HG03469 (cell line): ENCODE data around the gene KCTD2.

Experiments used
- ATAC-seq: cut with Tn5 transposase; IDR thresholded peaks from one replicate; pipeline ENCODE4 v1.9.1; 2021; ENCODE audit warnings: mild to moderate bottlenecking, moderate library complexity, moderate number of reproducible peaks; ENCODE audit not compliant: unreplicated experiment

KCTD2 gene

GRCh38 chr17:75094871-75095399, 47.9 kb downstream of the KCTD2 start:
- ATAC-seq: no peak

DNA sequence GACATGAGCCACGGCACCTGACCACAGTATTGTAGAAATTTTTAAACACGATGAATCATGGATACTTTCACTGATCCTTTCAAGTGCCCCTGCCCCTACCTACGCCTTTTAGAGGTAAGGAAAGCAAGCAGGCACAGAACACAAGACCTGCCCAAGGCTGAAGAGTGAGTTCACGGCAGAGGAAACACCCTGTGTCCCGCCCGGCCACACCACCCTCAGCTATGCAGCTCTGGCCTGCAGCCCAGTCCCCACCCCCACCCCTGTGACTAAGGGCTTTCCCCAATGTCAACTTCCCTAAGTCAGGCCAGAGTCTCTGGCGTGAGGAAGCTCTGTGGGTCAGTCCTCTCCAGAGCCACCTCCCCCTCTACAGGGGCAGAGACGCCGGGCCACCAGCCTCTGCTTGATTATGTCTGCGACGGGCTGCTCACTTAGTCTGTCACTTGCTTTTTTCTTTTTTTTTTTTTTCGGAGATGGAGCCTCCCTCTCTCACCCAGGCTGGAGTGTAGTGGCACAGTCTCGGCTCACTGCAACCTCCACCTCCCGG, 49.1 kb downstream of the KCTD2 start:
- ATAC-seq: no peak

GRCh38 chr17:75097865-75098264, 50.8 kb downstream of the KCTD2 start:
- ATAC-seq: no peak

DNA sequence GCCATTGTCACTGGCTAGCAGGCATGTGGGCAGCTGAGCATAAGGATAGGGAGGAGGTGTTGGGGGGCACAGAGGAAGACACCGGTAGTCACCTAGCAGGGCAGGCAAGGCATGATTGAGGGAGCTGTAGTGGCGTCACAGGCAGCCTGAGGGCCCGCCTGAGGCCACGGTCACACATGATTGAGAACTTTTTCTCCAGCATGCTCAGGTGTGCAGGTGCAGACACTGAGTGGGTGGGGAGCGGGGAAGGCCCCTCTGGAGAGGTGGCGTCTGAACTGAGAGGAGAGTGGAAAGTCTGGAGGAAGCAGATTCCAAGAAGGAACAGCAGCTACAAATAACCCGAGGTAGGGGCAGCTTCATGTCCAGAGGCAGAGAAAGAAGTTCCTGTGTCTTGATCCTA, 51.8 kb downstream of the KCTD2 start:
- no peak for ATAC-seq

DNA sequence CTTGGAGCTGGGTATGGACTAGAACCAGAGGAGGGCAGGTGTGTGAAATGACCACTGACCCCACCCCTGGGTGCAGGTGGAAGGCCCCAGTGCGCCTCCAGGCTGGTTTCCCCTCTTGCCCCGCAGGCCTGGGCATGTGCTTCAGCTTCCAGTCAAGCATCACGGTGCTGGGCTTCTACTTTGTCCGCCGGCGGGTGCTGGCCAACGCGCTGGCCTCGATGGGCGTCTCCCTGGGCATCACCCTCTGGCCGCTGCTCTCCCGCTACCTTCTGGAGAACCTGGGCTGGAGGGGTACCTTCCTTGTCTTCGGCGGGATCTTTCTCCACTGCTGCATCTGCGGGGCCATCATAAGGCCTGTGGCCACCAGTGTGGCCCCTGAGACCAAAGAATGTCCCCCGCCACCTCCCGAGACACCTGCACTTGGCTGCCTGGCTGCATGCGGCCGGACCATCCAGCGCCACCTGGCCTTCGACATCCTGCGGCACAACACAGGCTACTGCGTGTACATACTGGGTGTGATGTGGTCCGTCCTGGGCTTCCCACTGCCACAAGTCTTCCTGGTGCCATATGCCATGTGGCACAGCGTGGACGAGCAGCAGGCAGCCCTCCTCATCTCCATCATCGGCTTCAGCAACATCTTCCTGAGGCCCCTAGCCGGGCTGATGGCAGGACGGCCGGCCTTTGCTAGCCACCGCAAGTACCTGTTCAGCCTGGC, 53.0 kb downstream of the KCTD2 start:
- no peak for ATAC-seq

DNA sequence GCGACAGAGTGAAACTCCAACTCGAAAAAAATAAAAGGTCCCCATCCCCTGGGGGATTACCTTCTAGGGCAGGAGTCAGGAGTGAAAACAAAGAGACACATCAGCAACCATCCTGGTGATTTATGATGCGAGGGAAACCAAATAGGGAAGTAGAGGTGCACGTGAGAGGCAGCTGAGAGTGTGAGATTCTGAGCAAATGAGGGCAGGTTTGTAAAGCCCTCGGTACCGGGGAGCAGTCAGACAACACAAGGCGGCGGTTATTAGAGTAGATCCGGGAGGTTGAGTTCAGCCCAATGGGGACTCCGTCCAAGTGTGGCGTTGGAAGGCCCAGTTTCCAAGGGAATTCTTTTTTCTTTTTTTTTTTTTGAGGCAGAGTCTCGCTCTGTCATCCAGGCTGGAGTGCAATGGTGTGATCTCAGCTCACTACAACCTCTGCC, 55.4 kb downstream of the KCTD2 start:
- no peak for ATAC-seq

DNA sequence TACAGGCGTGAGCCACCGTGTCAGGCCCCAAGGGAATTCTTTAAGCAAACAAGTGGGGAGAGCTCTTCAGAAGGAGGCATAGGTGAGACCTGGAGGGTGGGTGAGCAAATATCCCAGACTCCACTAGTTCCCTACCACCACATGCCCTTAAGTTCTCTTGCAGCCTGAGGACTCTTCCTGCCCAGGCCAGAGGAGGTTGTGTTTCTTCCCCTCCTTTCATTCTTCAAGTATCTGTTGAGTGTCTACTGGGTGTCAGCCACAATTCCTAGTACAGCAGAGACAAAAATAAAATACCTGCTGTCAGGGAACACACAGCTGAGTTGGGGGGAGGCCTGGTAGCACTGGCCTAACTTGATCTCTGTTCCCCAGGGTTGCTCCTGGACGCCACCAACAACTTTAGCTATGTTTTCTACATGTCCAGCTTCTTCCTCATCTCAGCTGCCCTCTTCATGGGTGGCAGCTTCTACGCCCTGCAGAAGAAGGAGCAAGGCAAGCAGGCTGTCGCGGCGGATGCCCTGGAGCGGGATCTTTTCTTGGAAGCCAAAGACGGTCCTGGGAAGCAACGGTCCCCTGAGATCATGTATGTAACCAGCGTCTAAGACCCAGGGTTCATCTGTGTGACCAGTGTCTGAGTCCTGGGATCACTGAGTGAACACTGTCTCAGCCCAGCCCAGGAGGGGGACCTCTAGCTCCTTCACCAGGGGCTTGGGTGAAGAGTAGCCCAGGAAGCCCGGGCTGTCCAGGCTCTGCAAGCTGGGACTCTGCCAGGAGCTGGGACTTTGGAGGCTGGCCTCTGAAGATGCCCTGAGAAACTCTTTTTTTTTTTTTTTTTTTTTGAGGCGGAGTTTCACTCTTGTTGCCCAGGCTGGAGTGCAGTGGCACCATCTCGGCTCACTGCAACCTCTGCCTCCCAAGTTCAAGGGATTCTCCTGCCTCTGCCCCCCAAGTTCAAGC, 56.9 kb downstream of the KCTD2 start:
- no peak for ATAC-seq

DNA sequence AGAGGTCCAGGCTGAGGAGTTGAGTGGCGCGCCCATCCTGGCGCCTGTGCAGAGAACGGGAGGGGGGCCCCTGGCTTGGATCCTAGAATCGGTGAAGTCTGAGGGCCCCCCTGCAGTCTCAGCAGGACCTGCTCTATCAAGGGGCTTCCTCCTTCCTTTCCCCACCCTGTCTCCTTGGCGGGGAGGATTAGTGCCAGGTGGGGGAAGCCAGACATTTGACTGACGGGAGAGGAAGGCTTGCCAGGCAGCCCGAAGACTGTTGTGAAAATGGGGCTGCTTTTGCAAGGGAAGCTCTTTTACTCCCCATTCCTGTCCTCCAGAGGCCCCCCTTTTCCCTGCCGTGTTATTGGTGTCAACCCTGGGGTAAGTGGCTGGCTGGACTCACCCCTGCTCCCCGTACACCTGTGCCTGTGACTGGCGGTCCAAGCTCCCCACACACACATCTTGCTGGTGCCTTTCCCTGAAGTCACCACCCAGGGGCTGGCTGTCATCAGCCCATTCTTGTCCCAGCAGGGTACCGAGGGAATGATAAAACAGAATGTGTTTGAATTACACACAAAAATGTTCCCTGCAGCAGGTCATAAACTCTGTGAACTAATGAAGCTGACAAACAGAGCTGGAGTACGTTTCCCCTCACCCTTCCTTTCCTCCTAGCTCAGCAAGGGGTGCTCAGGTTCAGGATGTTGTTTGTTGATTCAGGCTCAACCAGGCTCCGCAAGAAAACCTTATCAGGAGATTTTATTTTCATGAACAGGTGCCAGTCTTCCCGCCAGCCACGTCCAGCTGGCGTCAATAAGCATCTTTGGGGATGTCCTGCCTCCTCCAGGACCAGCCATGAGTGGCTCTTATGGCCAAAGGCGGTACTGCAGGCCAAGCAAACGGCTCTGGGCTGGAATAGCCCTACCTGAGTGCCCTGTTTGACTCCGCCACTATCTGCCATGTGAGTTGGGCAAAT, 58.4 kb downstream of the KCTD2 start:
- no peak for ATAC-seq

GRCh38 chr17:75108193-75108592, 61.2 kb downstream of the KCTD2 start:
- ATAC-seq: no peak

GRCh38 chr17:75109046-75109406, 62.0 kb downstream of the KCTD2 start:
- ATAC-seq: no peak

DNA sequence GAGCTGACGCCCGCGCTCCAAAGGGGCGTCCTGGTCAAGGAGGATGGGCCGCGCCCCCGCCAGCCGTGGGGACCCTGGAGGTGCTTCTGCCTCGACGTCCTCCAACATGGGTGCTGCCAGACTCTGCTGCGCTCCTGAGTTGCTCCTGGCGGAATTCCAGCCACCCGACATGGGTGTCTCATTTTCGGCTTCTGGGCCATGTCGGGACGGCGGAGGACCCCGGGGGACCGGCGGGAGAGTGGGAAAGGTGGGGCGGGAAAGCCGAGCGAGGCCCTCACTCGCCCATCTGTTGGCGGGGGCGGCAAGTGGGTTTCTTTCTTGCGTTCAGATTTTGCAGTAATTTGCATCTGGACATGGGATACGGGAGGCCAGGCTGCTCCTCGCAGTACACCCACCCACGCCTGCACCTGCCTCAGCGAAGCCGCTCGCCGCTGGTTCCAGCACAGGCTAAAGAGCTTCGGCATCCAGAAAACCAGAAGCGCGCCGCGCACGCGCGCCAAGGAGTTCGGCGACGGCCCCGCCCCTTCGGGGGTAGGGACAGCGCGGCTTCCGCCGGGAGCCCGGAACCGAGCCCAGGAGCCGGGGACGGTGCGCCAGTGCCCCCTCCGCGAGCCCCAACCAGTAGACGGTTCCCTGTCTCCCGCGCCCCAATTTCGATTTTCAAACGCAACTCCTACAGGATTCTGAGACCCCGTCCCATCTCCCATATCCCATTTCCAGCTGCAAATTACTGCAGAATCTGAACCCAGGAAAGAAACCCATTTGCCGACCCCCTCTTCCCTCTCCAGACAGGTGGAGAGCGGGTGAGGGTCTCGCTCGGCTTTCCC, 62.6 kb downstream of the KCTD2 start, which contains the start of gene ARMC7:
Gene ARMC7, plus strand, starts transcription at position 563 of the 827 bp plus-strand sequence. CDS start 320 bp downstream, outside the sequence.
- peak; percentile 54 for ATAC-seq

DNA sequence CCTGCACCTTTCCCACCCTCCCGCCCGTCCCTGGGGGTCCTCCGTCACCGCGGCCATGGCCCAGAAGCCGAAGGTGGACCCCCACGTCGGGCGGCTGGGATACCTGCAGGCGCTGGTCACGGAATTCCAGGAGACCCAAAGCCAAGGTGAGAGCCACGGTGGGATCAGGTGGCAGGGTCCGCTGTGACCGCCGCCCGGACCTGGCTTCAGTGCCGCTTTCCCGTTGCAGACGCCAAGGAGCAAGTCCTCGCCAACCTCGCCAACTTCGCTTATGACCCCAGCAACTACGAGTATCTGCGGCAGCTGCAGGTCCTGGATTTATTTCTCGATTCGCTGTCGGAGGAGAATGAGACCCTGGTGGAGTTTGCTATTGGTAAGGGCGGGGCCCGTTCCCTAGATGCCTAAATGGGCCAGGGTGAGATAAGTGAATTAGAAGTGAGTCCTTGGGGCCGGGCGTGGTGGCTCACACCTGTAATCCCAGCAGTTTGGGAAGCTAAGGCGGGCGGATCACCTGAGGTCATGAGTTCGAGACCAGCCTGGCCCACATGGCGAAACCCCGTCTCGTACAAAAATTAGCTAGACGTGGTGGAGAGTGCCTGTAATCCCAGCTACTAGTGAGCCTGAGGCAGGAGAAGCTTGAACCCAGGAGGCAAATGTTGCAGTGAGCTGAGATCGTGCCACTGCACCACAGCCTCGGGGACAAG, 63.4 kb downstream of the KCTD2 start:
- no peak for ATAC-seq

DNA sequence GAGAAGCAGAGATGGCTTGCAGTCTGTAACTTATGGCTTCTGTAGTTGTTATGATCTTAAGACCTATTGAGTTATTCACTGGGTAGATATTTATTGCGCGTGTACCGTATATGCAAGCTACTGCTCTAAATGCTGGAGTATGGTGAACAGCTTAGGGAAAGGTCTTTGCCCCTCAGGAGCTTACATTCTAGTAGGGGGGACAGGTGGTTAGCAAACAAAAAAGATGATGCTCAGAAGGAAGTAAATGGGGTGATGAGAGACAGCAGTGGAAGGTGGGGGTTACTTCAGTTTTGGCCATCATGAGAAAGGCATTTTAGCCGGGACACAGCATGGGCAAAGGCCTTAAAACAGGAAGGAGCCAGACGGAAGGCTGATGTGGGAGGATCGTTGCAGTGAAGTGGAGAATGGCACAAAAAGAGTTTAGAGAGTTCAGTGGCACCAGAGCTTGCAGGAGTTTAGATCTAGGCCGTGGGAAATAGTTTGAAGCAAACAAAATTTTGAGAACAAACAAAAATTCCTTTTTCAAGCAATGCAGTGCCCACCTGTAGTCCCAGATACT, 64.8 kb downstream of the KCTD2 start:
- no peak for ATAC-seq

GRCh38 chr17:75113798-75114551, 67.0 kb downstream of the KCTD2 start:
- no peak for ATAC-seq

DNA sequence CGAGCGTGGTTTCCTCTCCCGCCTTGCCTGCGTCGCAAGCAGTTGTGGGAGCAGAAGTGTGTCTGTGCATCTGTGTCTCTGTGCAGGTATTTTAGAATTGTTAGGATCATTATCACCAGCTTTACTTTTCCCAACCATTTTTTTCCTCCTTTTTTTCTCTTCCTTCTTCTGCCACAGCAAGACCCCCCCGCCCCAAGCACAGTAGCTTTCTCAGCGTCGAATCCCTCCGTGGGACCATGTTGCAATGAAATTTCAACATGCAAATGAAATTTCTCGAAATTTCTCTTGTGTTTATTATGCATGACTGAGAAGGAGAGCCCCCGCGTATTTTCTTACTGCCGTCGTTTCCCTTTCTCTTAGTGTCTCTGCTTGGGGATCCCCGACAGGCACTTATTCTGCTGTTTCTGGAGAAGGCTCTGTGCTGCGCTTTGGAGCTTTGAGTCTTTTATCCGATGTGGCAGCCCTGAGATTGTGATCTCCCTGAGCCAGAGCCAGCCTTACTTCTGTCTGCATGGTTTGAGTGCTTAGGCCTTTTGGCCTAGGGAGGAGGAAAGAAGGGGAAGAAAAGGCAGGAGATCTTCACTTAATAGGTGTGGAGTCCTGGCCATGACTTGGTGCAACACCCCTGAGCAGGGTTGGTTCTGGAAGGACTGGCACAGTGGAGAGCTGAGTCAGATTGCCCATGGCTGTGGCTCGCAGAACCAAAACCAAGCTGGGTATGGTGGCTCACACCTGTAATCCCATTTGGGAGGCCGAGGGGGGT, 67.7 kb downstream of the KCTD2 start:
- ATAC-seq: no peak
